GM12891 (cell line): ENCODE measurements around the gene TRIM36.
A peak's percentile ranks its signal among the peaks of the same experiment; 100 is the strongest.

Experiments used
- DNase-seq: peaks from one replicate; pipeline ENCODE4 v3.0.0; 2011; ENCODE audit warnings: low spot score; ENCODE audit not compliant: insufficient read length
- FAIRE-seq: peaks from 2 replicates; lab custom pipeline; 2011; peaks lifted over from hg19 to GRCh38; lab: Jason Lieb, UNC
- PAX5 ChIP-seq: IDR thresholded peaks from 2 replicates; pipeline ENCODE4 v1.6.1; 2011; ENCODE audit warnings: low read length, moderate library complexity, mild to moderate bottlenecking; ENCODE audit not compliant: insufficient read depth, severe bottlenecking
- POLR2A ChIP-seq: IDR thresholded peaks from 2 replicates; pipeline ENCODE4 v1.6.1; 2011; ENCODE audit warnings: low read depth, low read length, control low read depth
- POLR2AphosphoS5 ChIP-seq: IDR thresholded peaks from 2 replicates; pipeline ENCODE4 v1.6.1; 2011; ENCODE audit warnings: low read depth, low read length, control low read depth
- POU2F2 ChIP-seq: IDR thresholded peaks from 2 replicates; pipeline ENCODE4 v1.6.1; 2011; ENCODE audit warnings: low read depth, mild to moderate bottlenecking, control low read depth, low read length, moderate library complexity
- SPI1 ChIP-seq: IDR thresholded peaks from 2 replicates; pipeline ENCODE4 v1.6.1; 2011; ENCODE audit warnings: low read depth, low read length, control low read depth
- TAF1 ChIP-seq: IDR thresholded peaks from 2 replicates; pipeline ENCODE4 v1.6.1; 2011; ENCODE audit warnings: low read depth, low read length, control low read depth

The TRIM36 gene

DNA sequence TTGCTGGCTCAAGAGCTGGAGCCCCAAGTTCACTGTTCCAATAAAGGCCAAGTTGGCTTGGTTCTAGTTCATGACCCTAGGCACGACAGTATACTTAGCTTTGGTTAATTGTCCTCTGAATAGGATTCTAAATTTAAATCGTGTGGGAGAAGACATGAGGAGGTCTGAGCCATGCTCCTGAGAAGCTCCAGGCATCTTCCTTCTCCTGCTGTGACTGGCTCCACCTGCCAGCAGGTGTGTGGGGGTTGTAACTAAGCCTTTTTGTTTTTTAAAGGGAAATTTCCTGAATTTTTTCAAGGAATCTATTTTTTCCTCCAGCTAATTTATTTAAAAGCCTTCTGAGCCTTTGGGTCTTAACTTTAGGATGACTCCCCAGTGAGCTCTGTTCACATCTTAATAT, 20.2 kb upstream of the TRIM36 start:
- TF ChIP-seq SPI1 = no peak
- no peak for FAIRE-seq
- DNase-seq = no peak

DNA sequence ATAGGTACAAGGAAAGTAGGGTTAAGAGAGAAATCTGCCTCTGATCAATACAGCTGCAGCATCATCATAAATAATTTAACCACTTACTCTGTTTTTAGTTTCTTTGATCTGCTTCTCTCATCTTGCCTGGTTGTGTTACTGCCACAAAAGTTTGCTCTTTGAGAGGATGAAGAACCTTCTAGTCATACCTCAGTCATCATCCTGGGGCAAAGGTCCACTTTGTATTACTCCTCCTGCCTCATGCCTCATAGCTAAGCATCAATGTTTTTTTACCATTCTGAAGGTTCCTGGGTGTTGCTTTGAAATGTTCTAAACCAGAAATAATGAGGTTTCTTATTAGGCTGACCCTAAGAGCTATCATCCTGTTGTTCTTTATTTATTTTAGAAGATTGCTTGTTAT, 17.1 kb upstream of the TRIM36 start:
- TF ChIP-seq SPI1 (no peak), TAF1 (no peak), POLR2A (no peak)
- DNase-seq = no peak
- no peak for FAIRE-seq

DNA sequence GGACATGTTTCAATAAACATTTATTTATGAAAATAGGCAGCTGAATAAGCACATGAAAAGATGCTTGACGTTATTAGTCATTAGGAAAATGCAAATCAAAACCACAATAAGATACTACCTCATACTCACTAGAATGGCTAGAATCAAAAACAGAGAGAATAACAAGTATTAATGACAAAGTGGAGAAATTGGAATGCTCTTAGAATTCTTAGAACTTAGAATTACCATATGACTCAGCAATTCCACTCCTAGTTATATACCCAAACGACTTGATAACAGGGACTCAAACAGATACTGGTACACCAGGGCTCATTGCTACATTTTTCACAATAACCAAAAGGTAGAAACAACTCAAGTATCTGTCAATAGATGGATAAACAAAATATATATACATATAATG, 15.1 kb upstream of the TRIM36 start:
- no peak for FAIRE-seq
- DNase-seq = no peak
- no peak for TF ChIP-seq POLR2A
- no peak for TF ChIP-seq SPI1
- no peak for TF ChIP-seq POU2F2
- no peak for TF ChIP-seq POLR2AphosphoS5
- TF ChIP-seq TAF1 = no peak
- TF ChIP-seq PAX5 = no peak

DNA sequence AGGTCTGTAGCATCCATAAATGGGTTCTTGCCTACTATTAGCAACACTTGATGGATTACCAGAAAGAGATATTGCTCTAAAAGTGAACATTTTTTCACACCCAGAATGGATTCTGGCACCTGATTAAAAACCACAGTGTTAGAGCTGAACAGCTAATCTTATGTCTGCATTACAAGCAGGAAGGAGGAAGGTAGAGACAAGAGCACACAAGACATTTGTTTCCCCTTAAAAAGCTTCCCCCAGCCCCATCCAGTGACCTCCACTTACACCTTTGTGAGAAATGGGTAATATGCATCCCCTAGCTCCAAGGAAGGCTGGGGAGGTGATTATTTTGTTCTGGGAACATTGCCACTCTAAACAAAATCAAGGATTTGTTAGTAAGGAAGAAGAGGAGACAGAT, 12.0 kb upstream of the TRIM36 start:
- FAIRE-seq = no peak
- DNase-seq = no peak
- TF ChIP-seq TAF1 (no peak), POLR2AphosphoS5 (no peak), POU2F2 (no peak), SPI1 (no peak), POLR2A (no peak), PAX5 (no peak)

DNA sequence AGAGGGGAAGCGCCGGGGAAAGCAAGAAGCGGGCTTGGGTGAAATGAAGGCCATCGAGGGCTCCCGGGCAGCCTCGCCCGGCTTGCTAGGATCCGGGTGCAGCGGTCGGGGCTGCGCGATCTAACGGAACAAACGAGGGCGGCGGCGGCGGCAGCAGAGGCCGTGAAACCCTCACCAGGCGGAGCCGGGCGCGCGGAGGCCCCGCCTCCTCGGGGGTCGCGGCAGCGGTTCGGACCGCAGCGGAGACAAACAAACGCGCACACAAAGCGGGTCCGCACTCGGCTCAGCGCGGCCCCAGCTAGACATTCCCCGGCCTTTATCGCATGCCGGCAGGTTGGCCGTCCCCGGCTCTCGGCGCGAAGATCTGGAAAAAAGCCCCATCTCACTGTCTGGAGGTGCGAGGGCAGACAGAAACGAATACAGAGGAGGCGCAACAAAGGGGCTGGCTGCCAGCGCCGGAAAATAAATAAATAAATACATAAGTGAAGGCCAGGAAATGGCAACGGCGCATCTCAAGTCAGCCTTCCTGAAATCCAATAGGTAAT, 10.5 kb upstream of the TRIM36 start:
- peak; percentile 64 for FAIRE-seq
- TF ChIP-seq TAF1 = no peak
- TF ChIP-seq POLR2A = no peak
- no peak for TF ChIP-seq SPI1
- TF ChIP-seq POLR2AphosphoS5 = no peak
- no peak for TF ChIP-seq PAX5
- TF ChIP-seq POU2F2 = no peak
- DNase-seq = peak; percentile 44

DNA sequence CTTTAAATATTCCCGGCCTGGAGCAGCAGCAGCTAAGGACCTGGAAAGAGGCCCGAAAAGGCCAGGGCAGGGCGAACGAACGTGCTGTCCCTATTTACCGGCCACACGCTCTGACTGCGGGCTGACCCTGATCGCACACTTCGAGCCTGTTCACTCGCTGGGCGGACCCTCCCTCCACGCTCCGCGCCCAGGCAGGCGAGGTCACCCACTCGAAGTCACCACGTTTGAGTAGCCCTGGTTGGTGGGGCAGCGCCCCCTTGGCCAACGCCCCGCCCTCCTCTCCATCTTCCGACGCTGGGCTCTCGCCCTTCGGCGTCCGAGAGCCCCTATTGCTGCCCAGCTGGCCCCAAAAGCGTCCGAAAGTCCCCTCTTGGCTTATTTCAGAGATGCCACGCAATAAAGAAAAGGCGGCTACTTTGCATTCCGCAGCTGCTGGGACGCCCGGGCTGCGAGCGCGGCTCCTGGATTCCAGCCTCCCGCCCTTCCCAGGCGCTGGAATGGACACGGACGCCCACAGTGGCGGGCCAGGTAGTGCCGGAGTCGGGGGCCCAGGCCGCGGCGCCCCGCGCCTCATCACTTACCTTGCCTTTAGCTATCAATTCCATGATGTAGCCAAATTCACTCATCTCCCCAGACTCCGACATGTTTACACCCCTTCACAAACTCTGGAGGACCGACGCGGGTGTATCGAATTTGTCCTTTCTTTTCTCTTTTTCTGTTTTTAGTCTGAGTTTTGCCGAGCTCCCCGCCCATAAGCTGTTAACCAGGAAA, 9.9 kb upstream of the TRIM36 start:
- DNase-seq (peak; percentile 20), FAIRE-seq (no peak)
- no peak for TF ChIP-seq PAX5
- no peak for TF ChIP-seq SPI1
- no peak for TF ChIP-seq POU2F2

GRCh38 chr5:115179030-115179393, 9.3 kb upstream of the TRIM36 start:
- no peak for FAIRE-seq
- TF ChIP-seq POLR2AphosphoS5 = no peak
- TF ChIP-seq TAF1 = no peak
- TF ChIP-seq SPI1 = no peak
- no peak for DNase-seq

DNA sequence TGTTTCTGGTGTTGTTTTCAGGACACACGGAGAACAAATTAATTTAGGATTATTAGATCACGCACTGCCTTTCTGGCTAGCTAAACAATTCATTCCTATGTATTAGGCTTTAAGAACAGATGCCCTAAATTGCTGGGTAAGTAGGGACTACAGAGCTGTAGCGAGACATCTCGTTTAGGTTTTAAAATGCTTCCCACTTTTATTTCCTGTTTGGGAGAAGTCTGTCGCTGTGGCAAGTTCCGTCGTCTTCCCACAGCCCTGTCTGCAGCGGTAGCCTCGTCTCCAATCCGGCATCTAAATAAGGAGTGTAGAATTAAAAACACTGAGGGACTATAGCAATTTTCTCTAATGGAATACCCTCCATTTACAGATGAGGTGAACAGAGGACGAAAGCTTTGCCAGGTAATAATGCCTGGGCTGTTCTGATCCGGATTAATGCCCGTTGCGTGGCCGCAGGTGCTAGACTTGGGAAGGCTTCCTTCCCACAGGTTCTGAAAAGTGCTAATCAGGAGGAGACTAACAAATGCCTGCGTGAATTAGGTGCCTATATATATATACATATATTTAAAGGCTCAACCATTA, 1.3 kb upstream of the TRIM36 start:
- FAIRE-seq (peak; percentile 28), DNase-seq (no peak)
- no peak for TF ChIP-seq POLR2AphosphoS5
- TF ChIP-seq POU2F2 = no peak
- no peak for TF ChIP-seq SPI1
- TF ChIP-seq PAX5 = no peak
- TF ChIP-seq TAF1 = no peak
- no peak for TF ChIP-seq POLR2A

DNA sequence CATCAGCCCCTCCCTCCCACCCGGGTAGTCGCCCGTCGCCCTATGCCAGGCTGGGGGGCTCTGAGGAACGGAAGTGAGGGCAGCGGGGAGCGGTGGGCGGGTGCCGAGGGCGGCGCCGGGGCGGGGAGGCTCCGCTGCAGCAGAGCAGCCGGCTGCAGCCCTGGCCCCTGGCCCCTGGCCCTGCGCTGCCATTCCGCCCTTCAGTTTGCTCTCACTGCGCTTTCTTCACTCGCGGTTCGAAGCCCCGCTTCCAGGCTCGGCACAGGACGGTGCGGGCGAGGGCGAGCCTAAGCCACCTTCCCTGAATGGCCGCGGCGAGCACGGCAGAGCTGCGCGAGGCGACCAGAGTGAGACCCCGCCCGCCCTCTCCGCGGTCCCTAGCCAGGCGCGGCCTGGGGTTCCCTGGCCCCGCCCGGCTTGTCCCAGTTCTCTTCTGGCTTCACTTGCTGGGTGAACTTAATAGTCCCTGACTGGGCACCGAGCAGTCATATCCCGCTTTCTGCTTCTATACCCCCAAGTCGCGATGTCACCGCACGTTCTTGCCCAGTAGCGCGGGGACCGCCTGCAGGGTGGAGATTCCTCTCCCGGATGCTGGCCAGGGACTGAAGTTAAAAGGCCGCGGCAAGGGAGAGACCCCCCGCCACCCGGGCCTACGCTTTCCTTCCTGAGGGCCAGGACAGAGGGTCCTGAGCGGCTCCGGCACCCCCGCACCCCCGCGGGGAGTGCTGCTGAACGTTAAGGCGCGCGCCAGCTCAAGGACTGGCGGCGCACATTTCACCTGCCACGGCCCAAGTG, 623 bp upstream of the TRIM36 start:
- FAIRE-seq (no peak), DNase-seq (no peak)
- TF ChIP-seq POU2F2 (no peak), PAX5 (no peak), POLR2AphosphoS5 (no peak), POLR2A (no peak), TAF1 (no peak), SPI1 (no peak)
